Effector CD4-positive, alpha-beta T cell (primary cell): Measurements from ENCODE around the gene POLN.
"Not testable (repeated sequence)": the region's sequence is repeated elsewhere in the genome, so short reads cannot be mapped to it uniquely, and the experiment has no call there.

Experiments
- DNase-seq: peaks from one replicate; pipeline ENCODE4 v3.0.0-alpha.2; 2020

POLN gene

DNA sequence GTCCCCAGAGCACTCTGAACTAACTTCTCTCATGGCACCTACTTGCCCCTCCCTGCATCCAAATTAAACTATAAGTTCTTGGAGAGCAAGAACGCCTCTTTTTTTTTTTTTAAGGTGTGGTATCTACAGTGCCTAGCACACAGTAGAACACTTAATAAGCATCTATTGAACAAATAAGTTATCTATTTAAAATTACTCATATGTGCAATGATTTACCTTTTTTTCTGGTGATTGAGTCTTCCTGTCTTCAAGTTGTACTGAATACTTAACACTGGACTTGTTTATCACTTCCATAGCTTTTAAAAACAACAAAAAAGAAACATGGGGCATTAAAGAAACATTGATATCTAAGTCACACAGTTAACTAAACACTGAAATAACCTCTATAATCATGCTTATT is 29.1 kb downstream of the POLN start:
- DNase-seq, result no peak

DNA sequence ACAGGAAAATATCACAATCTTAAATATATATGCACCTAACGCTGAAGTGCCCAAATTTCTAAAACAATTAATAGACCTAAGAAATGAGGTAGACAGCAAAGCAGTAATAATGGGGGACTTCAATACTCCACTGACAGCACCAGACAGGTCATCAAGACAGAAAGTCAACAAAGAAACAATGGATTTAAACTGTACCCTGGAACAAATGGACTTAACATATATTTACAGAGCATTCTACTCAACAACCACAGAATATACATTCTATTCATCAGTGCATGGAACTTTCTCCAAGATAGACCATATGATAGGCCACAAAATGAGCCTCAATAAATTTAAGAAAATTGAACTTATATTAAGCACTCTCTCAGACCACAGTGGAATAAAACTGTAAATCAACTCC is 39.1 kb downstream of the POLN start:
- not testable (repeated sequence) for DNase-seq

DNA sequence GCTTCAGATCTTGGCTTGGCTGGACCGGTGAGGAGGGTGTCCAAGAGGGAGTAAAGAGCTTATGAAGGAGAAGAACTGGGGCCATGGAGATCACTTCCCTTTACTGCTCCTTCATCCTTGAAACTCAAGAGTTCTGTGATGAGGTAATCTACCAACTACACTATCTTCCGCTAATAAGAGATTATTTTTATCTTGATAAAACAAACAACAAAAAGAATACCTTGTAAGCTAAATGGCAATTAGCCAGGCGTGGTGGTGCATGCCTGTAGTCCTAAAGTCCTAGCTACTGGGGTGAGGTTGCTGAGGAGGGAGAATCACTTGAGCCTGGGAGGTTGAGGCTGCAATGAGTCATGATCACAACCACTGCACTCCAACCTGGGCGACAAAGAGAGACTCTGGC is 47.4 kb downstream of the POLN start:
- DNase-seq, result no peak

GRCh38 chr4:2193326-2193725 is 48.6 kb downstream of the POLN start:
- no peak for DNase-seq

- DNase-seq, result no peak
These were observed 55.1 kb downstream of the POLN start for GRCh38 chr4:2186865-2187172.

GRCh38 chr4:2186133-2186864 is 55.6 kb downstream of the POLN start:
- no peak for DNase-seq

- DNase-seq, result no peak
These were observed 58.5 kb downstream of the POLN start for GRCh38 chr4:2183394-2183793.

- no peak for DNase-seq
These were observed 58.9 kb downstream of the POLN start for GRCh38 chr4:2182994-2183393.

DNA sequence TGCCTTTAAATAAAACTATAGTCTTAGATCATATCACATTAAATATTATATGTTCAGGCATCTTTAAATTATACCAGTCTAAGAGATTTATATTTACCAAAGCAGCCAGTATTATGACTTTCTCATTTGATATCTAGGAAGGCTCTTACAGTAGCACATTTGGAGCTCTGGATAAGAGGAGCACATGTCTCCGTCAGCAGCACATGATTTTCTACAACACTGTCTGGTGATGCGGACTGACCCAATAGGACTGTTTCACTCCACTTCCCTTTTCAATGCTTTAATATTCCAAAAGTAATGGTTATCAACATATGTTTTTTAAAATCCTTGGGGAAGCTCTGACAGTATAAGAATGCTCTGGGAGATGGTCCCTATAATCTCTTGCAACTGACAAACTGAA is 61.5 kb downstream of the POLN start:
- DNase-seq, result no peak

GRCh38 chr4:2179717-2180116 is 62.2 kb downstream of the POLN start:
- no peak for DNase-seq

GRCh38 chr4:2178986-2179385 is 62.9 kb downstream of the POLN start:
- DNase-seq, result no peak

- DNase-seq, result no peak
These were observed 64.4 kb downstream of the POLN start for GRCh38 chr4:2177443-2178093.

GRCh38 chr4:2175990-2176698 is 65.8 kb downstream of the POLN start:
- DNase-seq, result no peak

- no peak for DNase-seq
These were observed 67.9 kb downstream of the POLN start for GRCh38 chr4:2174061-2174460.

DNA sequence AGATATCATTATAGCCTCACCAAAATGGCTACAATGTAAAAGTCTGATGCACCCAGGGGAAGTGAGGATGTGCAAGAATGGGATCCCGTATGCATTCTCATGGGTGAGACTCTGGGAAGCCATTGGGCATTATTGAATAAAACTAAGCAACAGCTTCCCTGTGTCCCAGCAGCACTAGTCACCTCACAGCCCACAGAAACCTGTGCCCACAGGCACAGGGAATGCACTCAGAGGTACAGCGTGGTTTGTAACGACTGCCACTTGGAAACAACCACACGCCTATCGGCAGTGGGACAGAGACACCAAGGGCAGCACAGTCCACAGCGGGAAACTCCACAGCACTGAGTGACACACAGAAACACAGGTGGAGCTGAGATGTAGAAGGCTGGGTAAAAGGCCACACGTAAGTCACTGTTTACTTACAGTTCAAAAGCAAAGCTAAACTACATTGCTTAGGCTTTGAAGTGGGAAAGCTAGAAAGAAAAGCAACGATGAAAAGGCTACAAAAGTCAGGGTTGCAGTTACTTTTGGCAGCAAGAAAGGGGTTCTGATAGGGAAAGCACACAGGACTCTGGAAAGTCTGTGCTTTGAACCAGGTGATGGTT is 69.2 kb downstream of the POLN start:
- DNase-seq, result no peak

- no peak for DNase-seq
These were observed 69.8 kb downstream of the POLN start for GRCh38 chr4:2172161-2172560.

DNA sequence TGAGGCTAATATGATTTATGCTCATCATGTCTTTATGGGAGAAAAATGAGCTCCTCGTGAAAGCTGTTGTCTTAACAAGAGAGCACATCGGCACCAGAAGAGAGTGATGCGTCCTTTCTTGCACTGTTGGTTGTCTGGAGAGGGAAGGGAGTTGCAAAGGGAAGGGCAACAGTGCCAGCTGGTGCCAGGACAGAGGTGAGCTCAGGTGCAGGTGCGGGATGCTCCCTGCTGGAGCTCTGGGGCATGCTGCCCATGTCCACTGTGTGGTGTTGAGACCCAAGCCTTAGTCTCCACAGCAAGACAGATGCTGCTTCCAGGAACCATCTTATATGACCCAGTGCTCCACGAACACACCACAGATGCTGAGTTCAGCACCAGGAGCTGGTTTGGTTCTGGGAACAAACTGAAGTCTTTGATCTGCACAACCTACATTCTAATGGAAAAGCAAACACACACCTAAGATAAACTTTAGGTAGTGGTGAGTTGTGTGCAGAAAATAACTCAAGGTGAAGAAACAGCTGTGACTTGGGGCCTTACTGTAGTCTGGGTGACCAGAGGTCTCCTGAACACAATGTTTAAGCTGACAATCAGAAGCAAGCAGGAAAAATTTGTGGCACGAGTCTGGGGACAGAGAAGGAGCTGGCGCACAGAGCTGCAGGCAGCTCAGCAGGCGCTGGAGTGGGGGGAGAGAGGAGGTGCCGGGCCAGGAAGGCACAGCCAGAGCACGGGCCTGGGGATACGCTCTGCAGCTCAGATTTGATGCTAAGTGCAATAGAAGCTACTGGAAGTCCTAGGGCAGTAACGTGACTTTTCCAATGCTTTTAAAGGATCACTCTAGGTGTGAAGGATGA is 73.2 kb downstream of the POLN start:
- no peak for DNase-seq

- no peak for DNase-seq
These were observed 75.7 kb downstream of the POLN start for GRCh38 chr4:2166253-2166652.

GRCh38 chr4:2165391-2165790 is 76.5 kb downstream of the POLN start:
- DNase-seq, result no peak

DNA sequence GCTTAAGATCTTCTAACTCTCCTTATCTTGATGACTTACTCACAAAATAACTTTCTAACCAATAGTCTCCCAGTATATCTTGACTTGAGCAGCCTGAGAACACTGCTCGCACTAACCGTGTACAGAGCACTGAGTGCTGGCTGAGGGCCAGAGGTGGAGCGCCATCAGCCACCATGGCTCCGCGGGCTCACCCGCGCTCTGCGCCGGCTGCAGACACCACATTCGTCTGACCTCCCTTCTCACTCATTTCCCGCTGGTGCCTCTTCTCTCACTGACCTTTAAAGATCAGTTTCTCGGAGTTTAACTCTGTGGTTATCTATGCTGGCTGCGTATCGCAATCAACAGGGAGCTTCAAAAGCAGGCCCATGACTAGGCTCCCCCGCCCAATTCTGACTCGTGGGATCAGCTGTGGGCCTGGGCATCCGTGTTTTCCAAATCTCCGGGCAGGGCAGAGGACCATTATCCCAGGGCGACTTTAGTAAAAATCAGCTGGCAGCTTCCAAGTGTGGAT is 78.6 kb downstream of the POLN start:
- DNase-seq, result no peak

DNA sequence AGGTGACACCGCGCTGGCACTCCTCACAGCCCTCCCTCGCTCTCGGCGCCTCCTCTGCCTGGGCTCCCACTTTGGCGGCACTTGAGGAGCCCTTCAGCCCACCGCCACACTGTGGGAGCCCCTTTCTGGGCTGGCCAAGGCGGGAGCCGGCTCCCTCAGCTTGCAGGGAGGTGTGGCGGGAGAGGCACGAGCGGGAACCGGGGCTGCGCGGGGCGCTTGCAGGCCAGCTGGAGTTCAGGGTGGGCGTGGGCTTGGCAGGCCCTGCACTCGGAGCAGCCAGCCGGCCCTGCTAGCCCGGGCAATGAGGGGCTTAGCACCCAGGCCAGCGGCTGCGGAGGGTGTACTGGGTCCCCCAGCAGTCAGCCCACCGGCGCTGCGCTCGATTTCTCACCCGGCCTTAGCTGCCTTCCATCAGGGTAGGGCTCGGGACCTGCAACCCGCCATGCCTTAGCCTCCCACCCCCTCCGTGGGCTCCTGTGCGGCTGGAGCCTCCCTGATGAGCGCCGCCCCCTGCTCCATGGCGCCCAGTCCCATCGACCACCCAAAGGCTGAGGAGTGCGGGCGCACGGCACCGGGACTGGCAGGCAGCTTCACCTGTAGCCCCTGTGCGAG is 80.7 kb downstream of the POLN start:
- DNase-seq, result not testable (repeated sequence)

DNA sequence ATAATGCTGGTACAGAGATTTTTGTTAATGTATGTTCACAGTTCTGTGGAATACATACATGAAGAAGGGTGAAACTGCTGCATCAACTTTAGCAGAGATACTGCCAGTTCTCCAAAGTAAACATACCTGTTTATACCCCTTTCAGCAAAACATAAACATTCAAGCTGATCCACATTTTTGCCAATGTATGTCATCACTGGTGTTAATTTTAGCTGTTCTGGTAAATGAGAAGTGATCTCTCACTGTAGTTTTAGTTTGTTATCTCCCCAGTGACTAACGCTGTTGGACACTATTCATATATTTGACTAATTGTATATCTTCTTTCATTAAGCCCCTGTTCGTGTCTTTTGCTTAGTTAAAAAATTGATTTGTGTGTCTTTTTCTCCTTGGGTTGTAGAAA is 82.0 kb downstream of the POLN start:
- DNase-seq, result no peak
